Lung (tissue), 14 donors: ENCODE measurements around the gene CT45A7. TPM values are rescaled to one million over a fixed set of nuclear protein-coding genes. Genes with fewer than 3 reads are reported as not detected.
"Not testable (repeated sequence)": the region's sequence is repeated elsewhere in the genome, so short reads cannot be mapped to it uniquely, and the experiment has no call there.

Source experiments
- ATAC-seq: fragments of 200-7000 bp; cut with Tn5 transposase; one replicate; pipeline ENCODE4 v1.9.1; 2020; ENCODE audit warnings: moderate number of reproducible peaks; ENCODE audit not compliant: insufficient read depth, low FRiP score
- DNase-seq, 3 donors: peaks; one replicate each; pipeline ENCODE4 v3.0.0-alpha.2; 2013 to 2017
- H3K27ac ChIP-seq, 2 donors: one replicate each; pipeline ENCODE4 v1.5.1; 2013; ENCODE audit warnings: mild to moderate bottlenecking in 2 of 2, moderate library complexity in 2 of 2, control low read depth in 1 of 2, inconsistent platforms in 1 of 2, low read depth in 1 of 2, low read length in 1 of 2
- H3K27me3 ChIP-seq, 3 donors: one replicate each; pipeline ENCODE4 v1.5.1; 2013; ENCODE audit warnings: low read length in 2 of 3; ENCODE audit not compliant: control insufficient read depth in 3 of 3, insufficient read depth in 3 of 3
- H3K36me3 ChIP-seq, 4 donors: one replicate each; pipeline ENCODE4 v1.5.1; 2013; ENCODE audit warnings: low read length in 4 of 4, mild to moderate bottlenecking in 1 of 4, moderate library complexity in 1 of 4; ENCODE audit not compliant: control insufficient read depth in 4 of 4, insufficient read depth in 4 of 4
- H3K4me1 ChIP-seq, 5 donors: one replicate each; pipeline ENCODE4 v1.5.1; 2013; ENCODE audit warnings: low read length in 5 of 5, mild to moderate bottlenecking in 2 of 5, moderate library complexity in 1 of 5; ENCODE audit not compliant: control insufficient read depth in 5 of 5, insufficient read depth in 5 of 5
- H3K4me3 ChIP-seq: one replicate; pipeline ENCODE4 v1.5.1; 2013; ENCODE audit warnings: mild to moderate bottlenecking, control low read depth, moderate library complexity
- H3K9ac ChIP-seq, 2 donors: one replicate each; pipeline ENCODE4 v1.5.1; 2013; ENCODE audit warnings: low read length in 2 of 2, control low read depth in 1 of 2; ENCODE audit not compliant: insufficient read depth in 1 of 2
- H3K9me3 ChIP-seq, 4 donors: one replicate each; pipeline ENCODE4 v1.5.1; 2013; ENCODE audit warnings: low read length in 3 of 4, mild to moderate bottlenecking in 1 of 4, moderate library complexity in 1 of 4; ENCODE audit not compliant: control insufficient read depth in 4 of 4, insufficient read depth in 3 of 4
- WGBS, 2 donors: extraction: QIAGEN DNeasy Blood & Tissue Kit; methylation state at CpG; one replicate each; pipeline ENCODE4 v1.1.7; 2013; 5-methylcytosine and 5-hydroxymethylcytosine counted together
- long read RNA-seq, 5 donors: transcript quantifications; one replicate each; lab custom pipeline, GENCODE V29; 2026
- polyA plus RNA-seq, 2 donors: library from polyadenylated mRNA; stranded (reverse); fragments of 200-250 nt; gene quantifications; one replicate each; pipeline ENCODE4 v1.2.1, GENCODE V29; 2013
- total RNA-seq, 2 donors: library from RNA; depleted of rRNA in 1 of 2; stranded (reverse); fragments of >200 nt in 1 of 2; gene quantifications; one replicate each; pipeline ENCODE4 v1.2.1, GENCODE V29; 2014 to 2021
- donor health status: Bipolar disorder and iron deficiency.
- donor health status: healthy.
- donor health status: DM: yes; HTN: yes; CAD: no.

CT45A7 gene, protein sequence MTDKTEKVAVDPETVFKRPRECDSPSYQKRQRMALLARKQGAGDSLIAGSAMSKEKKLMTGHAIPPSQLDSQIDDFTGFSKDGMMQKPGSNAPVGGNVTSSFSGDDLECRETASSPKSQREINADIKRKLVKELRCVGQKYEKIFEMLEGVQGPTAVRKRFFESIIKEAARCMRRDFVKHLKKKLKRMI
- total RNA-seq (not detected), polyA plus RNA-seq (not detected)
- long read RNA-seq, donor 1, transcript CT45A7-202 (4 exons, 578 nt): major isoform, 8 of 8 reads
- long read RNA-seq, donor 1, partial matches to known transcripts: 0 of 8 reads
- long read RNA-seq, donor 1, other reads (novel, unspliced or antisense): 0 of 8 reads
- long read RNA-seq, donor 2: 0 reads
- long read RNA-seq, donor 3, transcript CT45A7-202 (4 exons, 578 nt): major isoform, 5 of 5 reads
- long read RNA-seq, donor 3, partial matches to known transcripts: 0 of 5 reads
- long read RNA-seq, donor 3, other reads (novel, unspliced or antisense): 0 of 5 reads
- long read RNA-seq, donor 4, partial matches to known transcripts: 0 of 2 reads
- long read RNA-seq, donor 4, other reads (novel, unspliced or antisense): 0 of 2 reads
- long read RNA-seq, donor 5, transcript CT45A7-202 (4 exons, 578 nt): major isoform, 7 of 7 reads
- long read RNA-seq, donor 5, partial matches to known transcripts: 0 of 7 reads
- long read RNA-seq, donor 5, other reads (novel, unspliced or antisense): 0 of 7 reads

DNA sequence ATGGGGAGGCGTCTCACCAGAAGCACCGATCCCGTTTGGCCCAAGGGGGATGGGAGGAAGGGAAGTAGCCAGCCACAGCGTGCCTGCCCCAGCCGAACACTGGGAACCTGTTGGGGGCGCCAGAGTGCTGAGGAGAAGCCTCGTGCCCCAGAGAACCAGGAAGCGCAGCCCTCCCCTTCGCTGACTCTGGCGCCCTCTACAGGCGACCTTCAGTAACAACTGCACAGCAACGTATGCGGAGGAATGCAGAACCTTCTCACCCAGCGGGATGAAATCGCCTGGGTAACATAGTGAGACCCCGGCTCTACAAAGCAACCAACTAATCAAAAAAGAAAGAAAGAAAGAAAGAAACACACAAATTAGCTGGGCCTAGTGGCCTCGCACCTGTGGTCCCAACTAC, at the start of gene CT45A7:
CT45A7 (minus strand) TSS at position 101 of the 400 bp plus-strand sequence. CDS start 3,747 bp downstream, outside the sequence.
- not testable (repeated sequence) for H3K9ac ChIP-seq, ATAC-seq, H3K9me3 ChIP-seq, DNase-seq, H3K27me3 ChIP-seq, H3K4me1 ChIP-seq, H3K4me3 ChIP-seq, H3K27ac ChIP-seq, H3K36me3 ChIP-seq
- WGBS, 2 donors: no CpG with 5 or more reads among the region's 17 CpGs

DNA sequence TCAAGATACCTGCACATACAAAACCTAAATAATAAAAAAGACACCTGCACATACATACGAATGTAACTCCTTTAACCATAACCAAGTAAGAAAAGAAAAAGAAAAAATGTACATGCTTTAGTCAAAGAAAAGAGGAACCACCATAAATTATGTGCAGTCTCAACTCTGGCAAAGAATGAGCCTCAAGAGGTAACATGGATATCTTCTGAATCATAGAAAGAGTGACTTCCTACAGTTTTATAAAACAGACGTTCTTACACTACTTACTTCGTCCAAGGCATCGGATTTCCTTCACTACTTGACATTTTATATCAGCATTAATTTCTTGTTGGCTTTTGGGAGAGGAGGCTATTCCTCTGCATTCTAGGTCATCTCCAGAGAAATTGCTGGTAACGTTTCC, 45.7 kb upstream of the CT45A7 start:
- not testable (repeated sequence) for H3K36me3 ChIP-seq, H3K4me1 ChIP-seq, H3K4me3 ChIP-seq, H3K27ac ChIP-seq, ATAC-seq, H3K9ac ChIP-seq, DNase-seq, H3K27me3 ChIP-seq, H3K9me3 ChIP-seq
- WGBS, 2 donors: 40 to 52% methylated on average over 4 of the region's 5 CpGs

- not testable (repeated sequence) for H3K4me1 ChIP-seq, H3K4me3 ChIP-seq, H3K27ac ChIP-seq, H3K9ac ChIP-seq, ATAC-seq, H3K36me3 ChIP-seq, H3K27me3 ChIP-seq, DNase-seq, H3K9me3 ChIP-seq
- WGBS, 2 donors: no CpG with 5 or more reads among the region's 17 CpGs
These were observed 34.6 kb upstream of the CT45A7 start, which contains the start of gene CT45A9 for GRCh38 chrX:135871712-135872111. TSS of gene CT45A9 (minus strand) at chrX:135871812. CDS start at chrX:135868061, 3,751 bp downstream.

GRCh38 chrX:135854438-135854837, 17.4 kb upstream of the CT45A7 start, which contains the start of gene CT45A8:
TSS of gene CT45A8 (minus strand) at chrX:135854538. CDS start at chrX:135850783, 3,755 bp downstream.
- not testable (repeated sequence) for H3K36me3 ChIP-seq, ATAC-seq, H3K4me3 ChIP-seq, H3K27me3 ChIP-seq, H3K27ac ChIP-seq, H3K9me3 ChIP-seq, H3K9ac ChIP-seq, DNase-seq, H3K4me1 ChIP-seq
- WGBS, 2 donors: no CpG with 5 or more reads among the region's 17 CpGs

DNA sequence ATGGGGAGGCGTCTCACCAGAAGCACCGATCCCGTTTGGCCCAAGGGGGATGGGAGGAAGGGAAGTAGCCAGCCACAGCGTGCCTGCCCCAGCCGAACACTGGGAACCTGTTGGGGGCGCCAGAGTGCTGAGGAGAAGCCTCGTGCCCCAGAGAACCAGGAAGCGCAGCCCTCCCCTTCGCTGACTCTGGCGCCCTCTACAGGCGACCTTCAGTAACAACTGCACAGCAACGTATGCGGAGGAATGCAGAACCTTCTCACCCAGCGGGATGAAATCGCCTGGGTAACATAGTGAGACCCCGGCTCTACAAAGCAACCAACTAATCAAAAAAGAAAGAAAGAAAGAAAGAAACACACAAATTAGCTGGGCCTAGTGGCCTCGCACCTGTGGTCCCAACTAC, 17.2 kb downstream of the CT45A7 start, which contains the start of gene CT45A2:
CT45A2 (minus strand) TSS at position 101 of the 400 bp plus-strand sequence. CDS start 3,747 bp downstream, outside the sequence.
- H3K36me3 ChIP-seq, H3K4me3 ChIP-seq, H3K4me1 ChIP-seq, H3K27me3 ChIP-seq, H3K27ac ChIP-seq, DNase-seq, H3K9me3 ChIP-seq, H3K9ac ChIP-seq, ATAC-seq: not testable (repeated sequence)
- no CpG with 5 or more reads among the region's 17 CpGs for WGBS, 2 donors

GRCh38 chrX:135802687-135803086, 34.4 kb downstream of the CT45A7 start, which contains the start of gene CT45A6:
TSS of gene CT45A6 (minus strand) at chrX:135802787. CDS start at chrX:135798993, 3,794 bp downstream.
- H3K9ac ChIP-seq, H3K27me3 ChIP-seq, H3K4me3 ChIP-seq, H3K9me3 ChIP-seq, DNase-seq, ATAC-seq, H3K36me3 ChIP-seq, H3K4me1 ChIP-seq, H3K27ac ChIP-seq: not testable (repeated sequence)
- WGBS, 2 donors: no CpG with 5 or more reads among the region's 16 CpGs

DNA sequence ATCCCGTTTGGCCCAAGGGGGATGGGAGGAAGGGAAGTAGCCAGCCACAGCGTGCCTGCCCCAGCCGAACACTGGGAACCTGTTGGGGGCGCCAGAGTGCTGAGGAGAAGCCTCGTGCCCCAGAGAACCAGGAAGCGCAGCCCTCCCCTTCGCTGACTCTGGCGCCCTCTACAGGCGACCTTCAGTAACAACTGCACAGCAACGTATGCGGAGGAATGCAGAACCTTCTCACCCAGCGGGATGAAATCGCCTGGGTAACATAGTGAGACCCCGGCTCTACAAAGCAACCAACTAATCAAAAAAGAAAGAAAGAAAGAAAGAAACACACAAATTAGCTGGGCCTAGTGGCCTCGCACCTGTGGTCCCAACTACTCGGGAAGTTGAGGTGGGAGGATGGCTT, 51.7 kb downstream of the CT45A7 start, which contains the start of gene CT45A5:
CT45A5 (minus strand) TSS at position 101 of the 400 bp plus-strand sequence. CDS start 3,774 bp downstream, outside the sequence.
- not testable (repeated sequence) for H3K4me1 ChIP-seq, H3K27me3 ChIP-seq, H3K9ac ChIP-seq, H3K4me3 ChIP-seq, H3K9me3 ChIP-seq, DNase-seq, ATAC-seq, H3K36me3 ChIP-seq, H3K27ac ChIP-seq
- no CpG with 5 or more reads among the region's 16 CpGs for WGBS, 2 donors
